Measurements from ENCODE around the gene KRTAP5-11.

DNA sequence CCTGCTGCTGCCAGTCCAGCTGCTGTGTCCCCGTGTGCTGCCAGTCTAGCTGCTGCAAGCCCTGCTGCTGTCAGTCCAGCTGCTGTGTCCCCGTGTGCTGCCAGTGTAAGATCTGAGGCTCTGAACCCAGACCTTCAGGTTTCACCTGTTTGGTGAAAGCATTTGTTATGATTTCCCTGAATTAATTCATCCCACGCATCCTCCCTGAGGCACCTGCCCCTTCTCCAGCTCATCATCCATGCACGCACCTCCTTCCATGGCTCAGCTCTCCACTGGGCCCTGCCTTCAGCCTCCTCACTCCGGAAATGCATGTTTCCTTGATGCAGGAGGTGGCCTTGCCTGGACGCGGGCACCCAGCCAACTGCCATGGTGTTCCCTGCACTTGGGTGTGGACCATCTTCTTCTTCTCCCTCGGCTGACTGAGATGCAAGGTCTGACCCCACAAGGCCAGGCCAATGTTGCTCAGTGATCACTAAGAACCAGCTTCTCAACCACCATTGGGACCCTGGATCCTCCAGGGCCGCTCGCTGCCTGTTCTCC lies 16.5 kb downstream of the KRTAP5-11 start:
- TF ChIP-seq POLR2A (IDR thresholded peaks at IDR 0.05; ENCODE audit: low read length), result no peak
- TF ChIP-seq GATA1 (IDR thresholded peaks at IDR 0.05; ENCODE audit: low read depth, low read length), result no peak
